Parathyroid adenoma (tissue), 2 donors: ENCODE data around the gene COL4A2.

Experiments
- H2AFZ ChIP-seq: fragments of 300-600 bp; sonication (generic); one replicate; pipeline ENCODE4 v1.7.0; 2017; ENCODE audit warnings: antibody characterized with exemption, mild to moderate bottlenecking
- H3K27ac ChIP-seq: fragments of 300-600 bp; sonication (generic); one replicate; pipeline ENCODE4 v1.7.0; 2017
- H3K27me3 ChIP-seq: fragments of 300-600 bp; sonication (generic); one replicate; pipeline ENCODE4 v1.7.0; 2017; ENCODE audit warnings: low read length; ENCODE audit not compliant: control insufficient read depth, insufficient read depth
- H3K36me3 ChIP-seq: fragments of 300-600 bp; sonication (generic); one replicate; pipeline ENCODE4 v1.7.0; 2017; ENCODE audit warnings: low read length; ENCODE audit not compliant: control insufficient read depth, insufficient read depth
- H3K4me1 ChIP-seq: fragments of 300-600 bp; sonication (generic); one replicate; pipeline ENCODE4 v1.7.0; 2017; ENCODE audit warnings: control low read depth
- H3K4me2 ChIP-seq: fragments of 300-600 bp; sonication (generic); one replicate; pipeline ENCODE4 v1.7.0; 2017; ENCODE audit warnings: low read length
- H3K4me3 ChIP-seq: fragments of 300-600 bp; sonication (generic); one replicate; pipeline ENCODE4 v1.7.0; 2017; ENCODE audit warnings: low read depth, low read length
- H3K79me2 ChIP-seq: fragments of 300-600 bp; sonication (generic); one replicate; pipeline ENCODE4 v1.7.0; 2017; ENCODE audit warnings: control low read depth
- H3K9ac ChIP-seq: fragments of 300-600 bp; sonication (generic); one replicate; pipeline ENCODE4 v1.7.0; 2017; ENCODE audit warnings: mild to moderate bottlenecking
- H3K9me3 ChIP-seq: fragments of 300-600 bp; sonication (generic); one replicate; pipeline ENCODE4 v1.7.0; 2017; ENCODE audit warnings: low read length; ENCODE audit not compliant: control insufficient read depth
- TF ChIP-seq, protein P1 (sequence below): fragments of 300-600 bp; sonication (generic); IDR thresholded peaks from one replicate; pipeline ENCODE4 v1.7.0; 2017; ENCODE audit warnings: antibody characterized with exemption, mild to moderate bottlenecking
- donor health status: primary hyperparathyroidism.

The COL4A2 gene

DNA sequence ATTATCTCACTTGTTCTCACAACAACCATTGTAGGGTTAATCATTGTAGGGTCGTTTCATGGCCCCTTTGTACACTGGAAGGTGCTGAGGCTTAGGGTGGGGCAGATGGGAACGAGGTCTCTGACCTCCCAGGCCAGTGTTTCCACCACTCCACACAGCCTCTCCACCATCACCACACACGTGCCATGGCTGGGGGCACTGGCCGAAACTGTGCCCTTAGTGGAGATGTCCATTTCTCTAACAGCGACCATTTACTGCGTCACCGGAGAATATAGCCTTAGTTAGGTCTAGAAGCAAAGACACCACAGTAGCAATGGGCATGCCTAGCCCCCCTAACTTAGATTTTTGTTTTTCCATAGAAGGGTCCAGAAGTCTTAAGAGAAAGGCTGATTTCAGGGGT lies 36.6 kb upstream of the COL4A2 start:
- Histone ChIP-seq H3K9ac (no peak overlapping the region), H3K4me3 (no peak overlapping the region), H3K79me2 (no peaks in the 10 kb centered on the region), H2AFZ (no peak overlapping the region), H3K27ac (no peak overlapping the region), H3K36me3 (no peaks in the 10 kb centered on the region), H3K9me3 (no peaks in the 10 kb centered on the region), H3K27me3 (no peaks in the 10 kb centered on the region), H3K4me1 (no peaks in the 10 kb centered on the region), H3K4me2 (no peak overlapping the region)
- TF ChIP-seq, protein P1, sequence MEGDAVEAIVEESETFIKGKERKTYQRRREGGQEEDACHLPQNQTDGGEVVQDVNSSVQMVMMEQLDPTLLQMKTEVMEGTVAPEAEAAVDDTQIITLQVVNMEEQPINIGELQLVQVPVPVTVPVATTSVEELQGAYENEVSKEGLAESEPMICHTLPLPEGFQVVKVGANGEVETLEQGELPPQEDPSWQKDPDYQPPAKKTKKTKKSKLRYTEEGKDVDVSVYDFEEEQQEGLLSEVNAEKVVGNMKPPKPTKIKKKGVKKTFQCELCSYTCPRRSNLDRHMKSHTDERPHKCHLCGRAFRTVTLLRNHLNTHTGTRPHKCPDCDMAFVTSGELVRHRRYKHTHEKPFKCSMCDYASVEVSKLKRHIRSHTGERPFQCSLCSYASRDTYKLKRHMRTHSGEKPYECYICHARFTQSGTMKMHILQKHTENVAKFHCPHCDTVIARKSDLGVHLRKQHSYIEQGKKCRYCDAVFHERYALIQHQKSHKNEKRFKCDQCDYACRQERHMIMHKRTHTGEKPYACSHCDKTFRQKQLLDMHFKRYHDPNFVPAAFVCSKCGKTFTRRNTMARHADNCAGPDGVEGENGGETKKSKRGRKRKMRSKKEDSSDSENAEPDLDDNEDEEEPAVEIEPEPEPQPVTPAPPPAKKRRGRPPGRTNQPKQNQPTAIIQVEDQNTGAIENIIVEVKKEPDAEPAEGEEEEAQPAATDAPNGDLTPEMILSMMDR, result no peak

DNA sequence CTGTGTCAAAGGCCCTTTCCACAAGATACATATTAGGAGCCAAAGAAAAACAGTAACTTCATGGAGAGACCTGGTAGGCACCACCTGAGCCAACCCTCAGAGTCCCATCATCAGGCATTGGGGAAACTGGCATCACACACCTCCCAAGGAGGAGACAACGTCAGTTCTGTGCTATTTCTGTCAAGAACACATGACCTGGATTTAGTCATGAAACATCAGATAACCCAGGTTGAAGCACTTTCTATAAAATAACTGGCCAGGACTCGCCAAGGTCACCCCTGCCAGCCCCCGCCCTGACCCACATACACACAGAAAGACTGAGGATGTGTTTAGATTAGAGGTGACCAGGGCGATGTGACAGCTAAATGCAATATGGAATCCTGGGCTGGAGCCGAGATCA lies 35.8 kb upstream of the COL4A2 start:
- H3K27ac ChIP-seq, result no peak overlapping the region
- TF ChIP-seq, protein P1, result no peak
- no peak overlapping the region for H3K4me2 ChIP-seq
- no peak overlapping the region for H3K9ac ChIP-seq
- no peak overlapping the region for H3K4me3 ChIP-seq
- H3K9me3 ChIP-seq, result no peaks in the 10 kb centered on the region
- no peaks in the 10 kb centered on the region for H3K79me2 ChIP-seq
- H3K27me3 ChIP-seq, result no peaks in the 10 kb centered on the region
- H3K36me3 ChIP-seq, result no peaks in the 10 kb centered on the region
- H3K4me1 ChIP-seq, result no peaks in the 10 kb centered on the region
- H2AFZ ChIP-seq, result no peak overlapping the region

DNA sequence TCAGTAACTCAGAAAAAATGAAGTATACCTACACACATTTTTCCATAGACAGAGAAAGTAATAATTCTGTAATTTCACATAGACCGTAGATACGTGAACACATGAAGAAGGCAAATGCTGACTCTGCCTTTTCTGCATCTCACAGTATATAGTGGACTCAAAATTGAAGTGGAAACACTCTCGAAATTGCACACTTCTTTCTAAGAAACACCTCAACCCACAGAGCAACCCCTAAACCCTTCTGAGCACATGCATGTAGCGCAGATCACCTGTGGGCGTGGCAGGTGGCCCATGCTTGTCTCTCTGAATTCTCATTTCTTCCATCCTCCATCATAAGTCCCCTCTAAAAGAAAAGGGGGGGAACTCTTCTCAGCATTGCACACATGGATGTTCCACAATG lies 34.9 kb upstream of the COL4A2 start:
- Histone ChIP-seq H3K4me1 (no peaks in the 10 kb centered on the region), H3K36me3 (no peaks in the 10 kb centered on the region), H3K27ac (no peak overlapping the region), H3K4me2 (no peak overlapping the region), H3K79me2 (no peaks in the 10 kb centered on the region), H3K4me3 (no peak overlapping the region), H3K9ac (no peak overlapping the region), H3K9me3 (no peaks in the 10 kb centered on the region), H3K27me3 (no peaks in the 10 kb centered on the region), H2AFZ (no peak overlapping the region)
- TF ChIP-seq, protein P1, result no peak

DNA sequence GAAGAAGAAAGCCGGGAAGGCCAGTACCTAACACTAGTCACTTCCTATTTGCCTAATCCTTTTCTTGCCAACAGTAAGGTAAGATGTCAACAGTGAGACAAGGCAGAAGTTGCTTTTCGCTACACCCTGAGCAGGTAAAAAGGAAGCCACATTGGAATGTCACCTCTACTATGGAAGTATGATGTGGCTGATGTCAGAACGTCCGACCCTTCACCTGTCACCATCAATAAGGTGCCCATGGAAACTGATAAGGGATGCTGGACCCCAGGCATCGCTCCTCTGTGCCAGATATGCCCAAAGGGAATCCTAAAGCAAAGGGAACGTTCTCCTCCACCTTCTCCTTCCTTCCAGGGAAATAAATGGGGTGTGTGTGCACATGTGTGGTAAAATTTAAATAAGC lies 34.4 kb upstream of the COL4A2 start:
- Histone ChIP-seq H2AFZ (no peak overlapping the region), H3K4me1 (no peaks in the 10 kb centered on the region), H3K9me3 (no peaks in the 10 kb centered on the region), H3K9ac (no peak overlapping the region), H3K36me3 (no peaks in the 10 kb centered on the region), H3K4me3 (no peak overlapping the region), H3K27ac (no peak overlapping the region), H3K27me3 (no peaks in the 10 kb centered on the region), H3K4me2 (no peak overlapping the region), H3K79me2 (no peaks in the 10 kb centered on the region)
- TF ChIP-seq, protein P1, result no peak

DNA sequence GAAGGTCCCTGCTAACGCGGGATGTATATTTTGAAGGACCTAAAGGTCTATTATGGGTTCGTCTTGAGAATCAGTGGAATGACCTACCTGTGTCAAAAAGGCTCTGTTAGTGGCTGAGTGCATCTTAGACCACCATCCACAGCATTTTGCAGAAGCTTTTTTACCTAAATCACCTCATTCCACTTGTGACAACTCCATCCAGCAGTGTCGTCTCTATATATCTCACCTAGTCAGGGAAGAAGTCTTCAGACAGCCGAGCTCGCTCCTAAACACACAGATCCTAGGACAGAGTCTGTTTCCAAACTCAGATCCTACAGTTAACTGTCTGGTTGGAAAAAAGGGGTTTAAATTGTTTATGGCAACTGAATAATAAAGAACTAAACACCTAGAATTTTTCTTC lies 33.8 kb upstream of the COL4A2 start:
- H3K27me3 ChIP-seq, result no peaks in the 10 kb centered on the region
- H3K79me2 ChIP-seq, result no peaks in the 10 kb centered on the region
- no peaks in the 10 kb centered on the region for H3K4me1 ChIP-seq
- no peak overlapping the region for H3K4me3 ChIP-seq
- H3K9me3 ChIP-seq, result no peaks in the 10 kb centered on the region
- no peak overlapping the region for H3K9ac ChIP-seq
- no peak overlapping the region for H3K4me2 ChIP-seq
- no peak overlapping the region for H2AFZ ChIP-seq
- H3K36me3 ChIP-seq, result no peaks in the 10 kb centered on the region
- no peak overlapping the region for H3K27ac ChIP-seq
- TF ChIP-seq, protein P1, result no peak
